Upper lobe of left lung (tissue), 4 donors: Measurements from ENCODE around the gene AOAH.

Source experiments
- POLR2A ChIP-seq, 4 donors: fragments of 450-650 bp; IDR thresholded peaks; one replicate each; pipeline ENCODE4 v1.5.1; 2016 to 2017; ENCODE audit warnings: antibody characterized with exemption in 4 of 4, mild to moderate bottlenecking in 2 of 4
- TF ChIP-seq, protein P1 (sequence below), 6 experiments: fragments of 450-650 bp in 4 of 6; fragments of 200-600 bp in 2 of 6; sonication (generic) in 2 of 6; IDR thresholded peaks; one replicate each; pipeline ENCODE4 v1.5.1; 2016 to 2019; ENCODE audit warnings: antibody characterized with exemption in 6 of 6

DNA sequence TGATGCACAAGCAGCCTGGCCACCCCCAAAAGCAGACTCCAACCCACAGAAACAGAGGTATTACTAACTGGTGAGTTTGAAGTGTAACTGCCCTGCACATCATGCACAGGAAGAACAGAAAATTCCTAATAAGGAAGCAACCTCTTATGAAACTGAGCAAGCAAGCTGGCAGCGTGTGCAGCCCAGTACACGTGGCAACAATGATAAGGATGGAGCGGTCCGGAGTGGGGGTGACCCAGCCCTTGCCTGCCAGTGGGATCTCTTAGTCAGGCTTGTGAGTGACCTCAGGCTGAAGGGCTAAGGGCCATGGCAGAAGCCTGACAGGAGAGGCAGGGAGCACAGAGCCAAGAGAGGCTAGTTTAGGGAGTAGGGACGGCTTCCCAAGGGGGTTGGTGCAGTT, 22.1 kb upstream of the AOAH start:
- TF ChIP-seq, protein P1, sequence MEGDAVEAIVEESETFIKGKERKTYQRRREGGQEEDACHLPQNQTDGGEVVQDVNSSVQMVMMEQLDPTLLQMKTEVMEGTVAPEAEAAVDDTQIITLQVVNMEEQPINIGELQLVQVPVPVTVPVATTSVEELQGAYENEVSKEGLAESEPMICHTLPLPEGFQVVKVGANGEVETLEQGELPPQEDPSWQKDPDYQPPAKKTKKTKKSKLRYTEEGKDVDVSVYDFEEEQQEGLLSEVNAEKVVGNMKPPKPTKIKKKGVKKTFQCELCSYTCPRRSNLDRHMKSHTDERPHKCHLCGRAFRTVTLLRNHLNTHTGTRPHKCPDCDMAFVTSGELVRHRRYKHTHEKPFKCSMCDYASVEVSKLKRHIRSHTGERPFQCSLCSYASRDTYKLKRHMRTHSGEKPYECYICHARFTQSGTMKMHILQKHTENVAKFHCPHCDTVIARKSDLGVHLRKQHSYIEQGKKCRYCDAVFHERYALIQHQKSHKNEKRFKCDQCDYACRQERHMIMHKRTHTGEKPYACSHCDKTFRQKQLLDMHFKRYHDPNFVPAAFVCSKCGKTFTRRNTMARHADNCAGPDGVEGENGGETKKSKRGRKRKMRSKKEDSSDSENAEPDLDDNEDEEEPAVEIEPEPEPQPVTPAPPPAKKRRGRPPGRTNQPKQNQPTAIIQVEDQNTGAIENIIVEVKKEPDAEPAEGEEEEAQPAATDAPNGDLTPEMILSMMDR (IDR thresholded peaks at IDR 0.05), result no peak
- no peak for TF ChIP-seq POLR2A (IDR thresholded peaks at IDR 0.05)
